MCF 10A (cell line): ENCODE results near the gene HOXB8. TPM values are rescaled to one million over a fixed set of nuclear protein-coding genes. Genes with fewer than 3 reads are reported as not detected.
A peak's percentile ranks its signal among the peaks of the same experiment; 100 is the strongest.

ENCODE experiments used
- BruUV-seq: library from RNA; stranded (reverse); fragments of 400-500 nt; replicated peaks from 2 replicates; lab custom pipeline; 2021; lab: Mats Ljungman, UMichigan
- CTCF ChIA-PET: fragments of 300-600 bp; sonication (Branson Sonifier 250); formaldehyde crosslinking; extraction: SDS; loops from one replicate; lab custom pipeline; 2021; ENCODE audit warnings: antibody characterized with exemption, inconsistent platforms; lab: Yijun Ruan, JAX
- POLR2A ChIA-PET: fragments of 300-600, 350-650 bp; sonication (Branson Sonifier 250); formaldehyde crosslinking; extraction: SDS; loops from one replicate; lab custom pipeline; 2020; ENCODE audit warnings: antibody characterized with exemption, inconsistent platforms; lab: Yijun Ruan, JAX
- DNase-seq: peaks from one replicate; pipeline ENCODE4 v3.0.0-alpha.2; 2018; ENCODE audit not compliant: unreplicated experiment
- H3K27ac Mint-ChIP-seq: one replicate; pipeline ENCODE4 v1.8.0; 2022; ENCODE audit warnings: mild to moderate bottlenecking, low read depth, mixed read lengths; ENCODE audit not compliant: unreplicated experiment
- H3K27me3 Mint-ChIP-seq: one replicate; pipeline ENCODE4 v1.8.0; 2022; ENCODE audit warnings: mixed read lengths; ENCODE audit not compliant: insufficient read depth, unreplicated experiment
- H3K36me3 Mint-ChIP-seq: one replicate; pipeline ENCODE4 v1.8.0; 2022; ENCODE audit warnings: mild to moderate bottlenecking, moderate library complexity, mixed read lengths; ENCODE audit not compliant: insufficient read depth, unreplicated experiment
- H3K4me1 Mint-ChIP-seq: one replicate; pipeline ENCODE4 v1.8.0; 2022; ENCODE audit warnings: mixed read lengths; ENCODE audit not compliant: insufficient read depth, unreplicated experiment
- H3K4me3 Mint-ChIP-seq: one replicate; pipeline ENCODE4 v1.8.0; 2022; ENCODE audit warnings: mild to moderate bottlenecking, moderate library complexity, mixed read lengths; ENCODE audit not compliant: unreplicated experiment
- H3K9me3 Mint-ChIP-seq: one replicate; pipeline ENCODE4 v1.8.0; 2022; ENCODE audit warnings: mixed read lengths; ENCODE audit not compliant: unreplicated experiment
- intact Hi-C: fragments of 100-400 bp; cut with micrococcal nuclease; formaldehyde crosslinking; loops from 2 replicates; pipeline ENCODE4 v1.14.1; 2022
- total RNA-seq: library from RNA; stranded (reverse); gene quantifications from 2 replicates; pipeline ENCODE4 v1.2.3, GENCODE V29; 2022
- TF ChIP-seq, protein P1 (sequence below): fragments of 200-600 bp; IDR thresholded peaks from one replicate; pipeline ENCODE4 v1.8.0; 2022; ENCODE audit warnings: antibody characterized with exemption, mild to moderate bottlenecking; ENCODE audit not compliant: unreplicated experiment

Gene HOXB8
- total RNA-seq, 1 experiment from 2014 or later = not detected

DNA sequence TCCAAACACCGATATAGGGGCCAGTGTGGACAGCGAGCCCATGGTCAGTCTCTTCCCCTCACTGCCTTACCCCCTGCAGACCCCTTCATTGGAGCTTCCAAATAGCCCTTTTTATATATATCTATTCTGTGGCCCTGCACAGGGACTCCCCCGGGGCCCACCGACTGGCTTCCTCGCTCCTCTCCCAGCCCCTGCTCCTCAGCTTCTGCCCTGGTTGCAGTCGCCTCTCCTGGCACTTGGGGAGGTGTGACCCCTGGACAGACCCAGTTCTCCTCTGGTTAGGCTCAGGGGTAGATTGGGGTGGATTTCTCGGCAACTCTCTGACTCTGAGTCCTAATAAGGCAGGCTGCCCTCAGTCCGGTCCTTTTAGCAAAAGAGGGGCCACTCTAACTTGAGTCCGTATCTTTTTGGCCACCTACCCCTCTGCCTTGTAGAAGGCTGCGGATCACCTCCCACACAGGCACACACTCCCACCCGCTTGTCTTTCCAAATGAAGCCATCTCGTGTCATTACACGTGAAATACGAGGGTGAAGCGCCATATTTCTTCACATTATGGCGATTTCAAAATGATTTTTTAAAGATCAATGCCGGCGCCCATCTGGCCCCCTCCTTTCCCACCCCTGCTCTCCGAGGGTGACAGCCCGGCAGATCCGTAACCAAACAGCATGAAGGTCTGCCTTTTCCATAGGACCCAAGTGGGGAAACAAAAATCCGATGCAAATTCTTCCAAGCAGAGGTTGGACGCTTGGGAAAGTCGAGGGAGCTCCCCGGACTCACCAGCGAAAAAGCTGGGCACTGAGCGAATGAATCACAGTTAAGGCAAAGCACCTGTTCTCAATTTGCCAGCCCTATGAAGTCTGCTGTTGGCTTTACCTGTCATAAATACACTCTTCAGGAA is 12.8 kb upstream of the HOXB8 start:
- Mint-ChIP-seq H3K4me3 (no peak overlapping the region), H3K27me3 (peaks cover 99% of the 10 kb centered on the region), H3K4me1 (peaks cover 6% of the 10 kb centered on the region), H3K27ac (no peak overlapping the region), H3K36me3 (no peaks in the 10 kb centered on the region), H3K9me3 (no peaks in the 10 kb centered on the region)
- DNase-seq = no peak
- intact Hi-C loops = no loop called here
- CTCF ChIA-PET = interaction anchor here (0.6 to 1.3 kb wide), 2 partner anchors 9 to 405 kb away, joined by 3 to 4 read pairs; no protein-coding TSS in a partner anchor
- TF ChIP-seq, protein P1, sequence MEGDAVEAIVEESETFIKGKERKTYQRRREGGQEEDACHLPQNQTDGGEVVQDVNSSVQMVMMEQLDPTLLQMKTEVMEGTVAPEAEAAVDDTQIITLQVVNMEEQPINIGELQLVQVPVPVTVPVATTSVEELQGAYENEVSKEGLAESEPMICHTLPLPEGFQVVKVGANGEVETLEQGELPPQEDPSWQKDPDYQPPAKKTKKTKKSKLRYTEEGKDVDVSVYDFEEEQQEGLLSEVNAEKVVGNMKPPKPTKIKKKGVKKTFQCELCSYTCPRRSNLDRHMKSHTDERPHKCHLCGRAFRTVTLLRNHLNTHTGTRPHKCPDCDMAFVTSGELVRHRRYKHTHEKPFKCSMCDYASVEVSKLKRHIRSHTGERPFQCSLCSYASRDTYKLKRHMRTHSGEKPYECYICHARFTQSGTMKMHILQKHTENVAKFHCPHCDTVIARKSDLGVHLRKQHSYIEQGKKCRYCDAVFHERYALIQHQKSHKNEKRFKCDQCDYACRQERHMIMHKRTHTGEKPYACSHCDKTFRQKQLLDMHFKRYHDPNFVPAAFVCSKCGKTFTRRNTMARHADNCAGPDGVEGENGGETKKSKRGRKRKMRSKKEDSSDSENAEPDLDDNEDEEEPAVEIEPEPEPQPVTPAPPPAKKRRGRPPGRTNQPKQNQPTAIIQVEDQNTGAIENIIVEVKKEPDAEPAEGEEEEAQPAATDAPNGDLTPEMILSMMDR = no peak
- POLR2A ChIA-PET = interaction anchor here (0.6 to 1.1 kb wide), 3 partner anchors 9 to 308 kb away, joined by 3 read pairs; no protein-coding TSS in a partner anchor
- no TSS peak for BruUV-seq

DNA sequence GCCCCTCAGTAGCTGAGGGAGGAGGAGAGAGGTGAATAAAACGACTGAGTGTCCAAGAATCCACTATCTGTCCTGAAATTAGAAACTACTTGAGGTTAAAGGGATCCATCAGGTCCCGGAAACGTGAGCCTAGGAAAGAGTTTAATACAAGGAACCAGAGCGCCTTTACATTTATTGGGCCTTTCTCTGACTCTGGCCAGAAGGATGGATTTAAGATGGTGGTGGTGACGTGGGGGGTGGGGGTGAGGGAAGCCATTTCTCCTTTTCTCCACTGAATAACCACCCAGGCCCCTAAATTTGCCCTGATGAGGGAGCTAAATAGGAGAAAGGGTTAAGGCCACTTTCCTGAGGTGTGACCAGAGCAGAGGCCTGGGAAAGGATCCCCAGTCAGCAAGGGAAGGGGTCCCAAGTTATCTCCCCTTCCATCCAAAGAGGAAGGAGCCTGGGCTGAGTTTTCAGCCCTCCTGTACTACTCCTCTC is 12.1 kb upstream of the HOXB8 start:
- Mint-ChIP-seq H3K4me1 (peaks cover 6% of the 10 kb centered on the region), H3K9me3 (no peaks in the 10 kb centered on the region), H3K4me3 (peak overlapping the region; percentile 72), H3K27me3 (peaks cover 99% of the 10 kb centered on the region), H3K36me3 (peaks cover 5% of the 10 kb centered on the region), H3K27ac (no peak overlapping the region)
- ChIA-PET POLR2A (interaction anchor here (1.1 to 1.8 kb wide), 3 partner anchors 9 to 363 kb away, joined by 3 to 5 read pairs (median 3); no protein-coding TSS in a partner anchor), CTCF (interaction anchor here (0.7 to 1.3 kb wide), 2 partner anchors 9 to 40 kb away, joined by 3 to 4 read pairs; no protein-coding TSS in a partner anchor)
- TF ChIP-seq, protein P1 = no peak
- BruUV-seq = no TSS peak
- no peak for DNase-seq
- intact Hi-C loops = no loop called here

- peaks cover 6% of the 10 kb centered on the region for H3K4me1 Mint-ChIP-seq
These were observed 11.4 kb upstream of the HOXB8 start, which contains the start of gene HOXB9 for GRCh38 chr17:48626245-48627117. TSS of gene HOXB9 (minus strand) at chr17:48626358. CDS start at chr17:48626269, 89 bp downstream.

More at GRCh38 chr17:48626245-48627117, 11.4 kb upstream of the HOXB8 start, which contains the start of gene HOXB9:
- intact Hi-C loops = no loop called here
- peaks cover 99% of the 10 kb centered on the region for H3K27me3 Mint-ChIP-seq
- POLR2A ChIA-PET = interaction anchor here (0.7 to 1.8 kb wide), 5 partner anchors 10 to 574 kb away, joined by 3 to 5 read pairs (median 3); partner anchors contain the start of gene SNF8
- peak within 1 kb of the TSS; percentile 72 for H3K4me3 Mint-ChIP-seq
- peaks cover 7% of the 10 kb centered on the region for H3K36me3 Mint-ChIP-seq
- no TSS peak for BruUV-seq
- no peaks in the 10 kb centered on the region for H3K9me3 Mint-ChIP-seq
- CTCF ChIA-PET = interaction anchor here (0.6 to 1.7 kb wide), 10 partner anchors 8 to 842 kb away, joined by 3 to 5 read pairs (median 3); no protein-coding TSS in a partner anchor
- no peak within 1 kb of the TSS for H3K27ac Mint-ChIP-seq
- DNase-seq = peak; percentile 11
- TF ChIP-seq, protein P1 = no peak
